Upper lobe of left lung (tissue), 4 donors: ENCODE measurements around the gene IGF2BP1.

ENCODE experiments used
- POLR2A ChIP-seq, 4 donors: fragments of 450-650 bp; IDR thresholded peaks; one replicate each; pipeline ENCODE4 v1.5.1; 2016 to 2017; ENCODE audit warnings: antibody characterized with exemption in 4 of 4, mild to moderate bottlenecking in 2 of 4
- POLR2AphosphoS5 ChIP-seq, 2 donors: sonication (generic); formaldehyde crosslinking; IDR thresholded peaks; one replicate each; pipeline ENCODE4 v1.5.1; 2017; ENCODE audit warnings: antibody characterized with exemption in 2 of 2
- TF ChIP-seq, protein P1 (sequence below), 6 experiments: fragments of 450-650 bp in 4 of 6; fragments of 200-600 bp in 2 of 6; sonication (generic) in 2 of 6; IDR thresholded peaks; one replicate each; pipeline ENCODE4 v1.5.1; 2016 to 2019; ENCODE audit warnings: antibody characterized with exemption in 6 of 6

DNA sequence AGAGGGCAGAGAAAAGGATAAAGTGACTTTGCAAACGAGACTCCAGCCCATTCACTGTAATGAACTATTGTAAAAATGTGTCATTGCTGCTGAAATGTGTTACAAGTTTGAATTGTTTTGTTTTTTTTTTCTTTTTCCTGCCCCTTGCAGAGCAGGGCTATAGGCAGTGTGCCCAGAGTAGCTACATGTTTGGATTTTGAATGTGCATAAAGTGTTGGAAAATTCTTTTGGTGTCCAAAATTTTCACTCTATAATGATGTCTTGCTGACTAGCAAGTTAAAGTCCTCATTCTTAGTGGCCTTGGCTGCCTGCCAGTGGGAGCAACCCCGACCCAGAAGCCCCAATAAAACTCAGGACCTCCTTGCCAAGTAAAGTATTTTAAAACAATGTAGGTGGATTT, 66.5 kb downstream of the IGF2BP1 start:
- TF ChIP-seq, protein P1, sequence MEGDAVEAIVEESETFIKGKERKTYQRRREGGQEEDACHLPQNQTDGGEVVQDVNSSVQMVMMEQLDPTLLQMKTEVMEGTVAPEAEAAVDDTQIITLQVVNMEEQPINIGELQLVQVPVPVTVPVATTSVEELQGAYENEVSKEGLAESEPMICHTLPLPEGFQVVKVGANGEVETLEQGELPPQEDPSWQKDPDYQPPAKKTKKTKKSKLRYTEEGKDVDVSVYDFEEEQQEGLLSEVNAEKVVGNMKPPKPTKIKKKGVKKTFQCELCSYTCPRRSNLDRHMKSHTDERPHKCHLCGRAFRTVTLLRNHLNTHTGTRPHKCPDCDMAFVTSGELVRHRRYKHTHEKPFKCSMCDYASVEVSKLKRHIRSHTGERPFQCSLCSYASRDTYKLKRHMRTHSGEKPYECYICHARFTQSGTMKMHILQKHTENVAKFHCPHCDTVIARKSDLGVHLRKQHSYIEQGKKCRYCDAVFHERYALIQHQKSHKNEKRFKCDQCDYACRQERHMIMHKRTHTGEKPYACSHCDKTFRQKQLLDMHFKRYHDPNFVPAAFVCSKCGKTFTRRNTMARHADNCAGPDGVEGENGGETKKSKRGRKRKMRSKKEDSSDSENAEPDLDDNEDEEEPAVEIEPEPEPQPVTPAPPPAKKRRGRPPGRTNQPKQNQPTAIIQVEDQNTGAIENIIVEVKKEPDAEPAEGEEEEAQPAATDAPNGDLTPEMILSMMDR (IDR thresholded peaks at IDR 0.05): no peak
- TF ChIP-seq POLR2A (IDR thresholded peaks at IDR 0.05) (no peak), POLR2AphosphoS5 (IDR thresholded peaks at IDR 0.05) (no peak)
